Neuronal stem cell (in vitro differentiated cells): ENCODE measurements around the gene CDK11B.

Experiments used
- DNase-seq: peaks from one replicate; pipeline ENCODE4 v3.0.0-alpha.2; 2013; ENCODE audit warnings: low spot score
- H2AFZ ChIP-seq: one replicate; pipeline ENCODE4 v1.6.1; 2013; ENCODE audit warnings: mild to moderate bottlenecking, low read length, inconsistent platforms
- H2AK5ac ChIP-seq: 2 replicates; pipeline ENCODE4 v1.6.1; 2013; ENCODE audit warnings: low read depth, mild to moderate bottlenecking, inconsistent platforms, low read length, moderate library complexity, mixed read lengths
- H2BK120ac ChIP-seq: 2 replicates; pipeline ENCODE4 v1.6.1; 2013; ENCODE audit warnings: low read depth, mild to moderate bottlenecking, inconsistent platforms, low read length, moderate library complexity, mixed read lengths
- H2BK12ac ChIP-seq: one replicate; pipeline ENCODE4 v1.6.1; 2013; ENCODE audit warnings: low read length, inconsistent platforms
- H2BK15ac ChIP-seq: 2 replicates; pipeline ENCODE4 v1.6.1; 2013; ENCODE audit warnings: mild to moderate bottlenecking, low read length, inconsistent platforms, mixed read lengths
- H2BK5ac ChIP-seq: one replicate; pipeline ENCODE4 v1.6.1; 2013; ENCODE audit warnings: inconsistent platforms, mild to moderate bottlenecking, low read length, moderate library complexity
- H3K14ac ChIP-seq: one replicate; pipeline ENCODE4 v1.6.1; 2013; ENCODE audit warnings: low read length, inconsistent platforms
- H3K18ac ChIP-seq: 2 replicates; pipeline ENCODE4 v1.6.1; 2013; ENCODE audit warnings: low read length, inconsistent platforms
- H3K23ac ChIP-seq: 2 replicates; pipeline ENCODE4 v1.6.1; 2013; ENCODE audit warnings: low read depth, mild to moderate bottlenecking, mixed read lengths, low read length, inconsistent platforms; ENCODE audit not compliant: poor library complexity
- H3K27ac ChIP-seq: replicated peaks from 3 replicates; pipeline ENCODE4 v1.5.1; 2013; ENCODE audit warnings: low read length, inconsistent platforms
- H3K27me3 ChIP-seq, 3 experiments: 2 replicates each; pipeline ENCODE4 v1.6.1; 2013; ENCODE audit warnings: low read length in 3 of 3, mild to moderate bottlenecking in 2 of 3, inconsistent platforms in 1 of 3, low read depth in 1 of 3, mixed read lengths in 1 of 3, moderate library complexity in 1 of 3; ENCODE audit not compliant: control insufficient read depth in 3 of 3, insufficient read depth in 3 of 3
- H3K36me3 ChIP-seq, 2 donors: replicated peaks in 1 of 2; 2 replicates each; pipeline ENCODE4 v1.6.1; 2013; ENCODE audit warnings: low read length in 2 of 2; ENCODE audit not compliant: control insufficient read depth in 2 of 2, insufficient read depth in 2 of 2
- H3K4ac ChIP-seq: 2 replicates; pipeline ENCODE4 v1.6.1; 2013; ENCODE audit warnings: inconsistent platforms, mild to moderate bottlenecking, low read length, moderate library complexity
- H3K4me1 ChIP-seq, 2 donors: 1 replicate in 1 of 2; 2 replicates in 1 of 2; pipeline ENCODE4 v1.6.1; 2013; ENCODE audit warnings: low read length in 2 of 2, low read depth in 1 of 2; ENCODE audit not compliant: control insufficient read depth in 2 of 2, insufficient read depth in 1 of 2
- H3K4me2 ChIP-seq: one replicate; pipeline ENCODE4 v1.6.1; 2013; ENCODE audit warnings: mild to moderate bottlenecking, low read length, inconsistent platforms; ENCODE audit not compliant: insufficient read depth, poor library complexity, severe bottlenecking
- H3K4me3 ChIP-seq, 2 donors: 2 replicates each; pipeline ENCODE4 v1.5.1; 2013; ENCODE audit warnings: low read length in 2 of 2, mild to moderate bottlenecking in 2 of 2, inconsistent platforms in 1 of 2, moderate library complexity in 1 of 2
- H3K79me1 ChIP-seq: one replicate; pipeline ENCODE4 v1.6.1; 2013; ENCODE audit warnings: low read depth, mild to moderate bottlenecking, inconsistent platforms, low read length, moderate library complexity
- H3K9ac ChIP-seq: one replicate; pipeline ENCODE4 v1.6.1; 2013; ENCODE audit warnings: mild to moderate bottlenecking, low read depth, low read length, inconsistent platforms; ENCODE audit not compliant: poor library complexity
- H3K9me3 ChIP-seq, 2 donors: replicated peaks in 1 of 2; 2 replicates each; pipeline versions ENCODE3 to v1.6.1; 2013; ENCODE audit warnings: low read length in 2 of 2, mild to moderate bottlenecking in 2 of 2, inconsistent platforms in 1 of 2, low read depth in 1 of 2, mixed read lengths in 1 of 2, moderate library complexity in 1 of 2; ENCODE audit not compliant: control insufficient read depth in 2 of 2, insufficient read depth in 1 of 2
- H4K8ac ChIP-seq: one replicate; pipeline ENCODE4 v1.6.1; 2013; ENCODE audit warnings: low read depth, mild to moderate bottlenecking, inconsistent platforms, low read length, moderate library complexity
- H4K91ac ChIP-seq: one replicate; pipeline ENCODE4 v1.6.1; 2013; ENCODE audit warnings: low read length, low read depth, mild to moderate bottlenecking, inconsistent platforms; ENCODE audit not compliant: poor library complexity
- WGBS, 2 donors: extraction: QIAGEN DNeasy Blood & Tissue Kit; methylation state at CpG; one replicate each; pipeline ENCODE4 v1.1.7; 2013; ENCODE audit warnings: missing lambda C conversion rate in 2 of 2, mixed read lengths in 1 of 2; ENCODE audit not compliant: insufficient read length in 2 of 2, insufficient replicate concordance in 1 of 2; ENCODE audit errors: extremely low coverage in 2 of 2; 5-methylcytosine and 5-hydroxymethylcytosine counted together

The CDK11B gene

DNA sequence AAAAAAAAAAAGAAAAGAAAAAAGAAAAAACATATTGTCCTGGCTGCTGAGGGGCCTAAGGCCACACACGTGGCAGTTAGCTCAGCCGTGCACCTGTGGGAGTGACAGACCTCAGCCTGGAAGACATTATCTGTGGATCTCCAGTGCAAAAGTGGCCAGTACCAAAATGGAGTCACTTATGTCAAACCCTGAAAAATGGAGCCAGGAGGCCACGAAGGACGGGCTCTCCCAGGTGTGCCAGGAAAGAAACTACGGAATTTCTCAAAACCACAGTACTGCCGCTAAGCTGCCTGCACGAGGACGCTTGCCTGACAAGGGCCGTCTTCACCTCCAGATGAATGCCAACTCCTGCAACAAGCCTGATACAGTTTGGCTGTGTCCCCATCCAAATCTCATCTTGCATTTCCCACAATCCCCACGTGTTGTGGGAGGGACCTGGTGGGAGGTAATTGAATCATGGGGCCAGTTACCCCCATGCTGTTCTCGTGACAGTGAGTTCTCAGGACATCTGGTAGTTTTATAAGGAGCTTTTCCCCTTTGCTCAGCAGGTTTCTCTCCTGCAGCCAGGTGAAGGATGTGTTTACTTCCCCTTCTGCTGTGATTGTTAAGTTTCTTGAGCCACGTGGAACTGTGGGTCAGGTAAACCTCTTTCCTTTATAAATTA, 48.9 kb downstream of the CDK11B start:
- no peak overlapping the region for H4K91ac ChIP-seq
- H3K23ac ChIP-seq = no peak overlapping the region
- no peak overlapping the region for H2AFZ ChIP-seq
- H3K9ac ChIP-seq = no peak overlapping the region
- peaks cover 6% of the 10 kb centered on the region for H3K79me1 ChIP-seq
- H3K36me3 ChIP-seq = peaks cover 0 to 8% of the 10 kb centered on the region in 2 donors
- peaks cover 6 to 12% of the 10 kb centered on the region in 2 donors for H3K4me1 ChIP-seq
- no peak overlapping the region for H3K27ac ChIP-seq
- WGBS, 2 donors = no CpG with 5 or more reads among the region's 12 CpGs
- H3K18ac ChIP-seq = no peak overlapping the region
- no peaks in the 10 kb centered on the region for H3K27me3 ChIP-seq
- H2BK120ac ChIP-seq = no peak overlapping the region
- no peak overlapping the region for H2AK5ac ChIP-seq
- H2BK12ac ChIP-seq = no peak overlapping the region
- no peak overlapping the region for H3K4me3 ChIP-seq
- H3K4me2 ChIP-seq = no peak overlapping the region
- no peak overlapping the region for H4K8ac ChIP-seq
- no peak overlapping the region for H3K4ac ChIP-seq
- no peak overlapping the region for H2BK5ac ChIP-seq
- no peak overlapping the region for H2BK15ac ChIP-seq
- no peak overlapping the region for H3K14ac ChIP-seq
- no peaks in the 10 kb centered on the region for H3K9me3 ChIP-seq
- no peak for DNase-seq

DNA sequence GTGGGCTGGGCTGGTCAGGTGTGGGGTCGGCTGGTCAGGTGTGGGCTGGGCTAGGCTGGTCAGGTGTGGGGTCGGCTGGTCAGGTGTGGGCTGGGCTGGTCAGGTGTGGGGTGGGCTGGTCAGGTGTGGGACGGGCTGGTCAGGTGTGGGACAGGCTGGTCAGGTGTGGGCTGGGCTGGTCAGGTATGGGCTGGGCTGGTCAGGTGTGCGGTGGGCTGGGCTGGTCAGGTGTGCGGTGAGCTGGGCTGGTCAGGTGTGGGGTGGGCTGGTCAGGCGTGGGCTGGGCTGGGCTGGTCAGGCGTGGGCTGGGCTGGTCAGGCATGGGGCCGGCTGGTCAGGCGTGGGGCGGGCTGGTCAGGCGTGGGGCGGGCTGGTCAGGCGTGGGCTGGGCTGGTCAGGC, 52.6 kb downstream of the CDK11B start:
- Histone ChIP-seq H3K4ac (no peak overlapping the region), H2AK5ac (no peak overlapping the region), H3K18ac (no peak overlapping the region), H3K9ac (no peak overlapping the region), H3K4me1 (no peaks in the 10 kb centered on the region), H3K14ac (no peak overlapping the region), H3K23ac (peak overlapping the region; percentile 55), H3K4me3 (no peak overlapping the region), H2BK5ac (no peak overlapping the region), H3K36me3 (no peaks in the 10 kb centered on the region), H3K27ac (no peak overlapping the region), H2BK15ac (no peak overlapping the region), H2BK12ac (no peak overlapping the region), H3K27me3 (peaks cover 3 to 13% (median 3%) of the 10 kb centered on the region in 3 experiments), H4K8ac (no peak overlapping the region), H4K91ac (no peak overlapping the region), H2BK120ac (no peak overlapping the region), H3K9me3 (peaks cover 0 to 2% of the 10 kb centered on the region in 2 donors), H3K79me1 (no peaks in the 10 kb centered on the region), H3K4me2 (no peak overlapping the region), H2AFZ (no peak overlapping the region)
- no peak for DNase-seq
- no CpG with 5 or more reads among the region's 13 CpGs for WGBS, 2 donors

DNA sequence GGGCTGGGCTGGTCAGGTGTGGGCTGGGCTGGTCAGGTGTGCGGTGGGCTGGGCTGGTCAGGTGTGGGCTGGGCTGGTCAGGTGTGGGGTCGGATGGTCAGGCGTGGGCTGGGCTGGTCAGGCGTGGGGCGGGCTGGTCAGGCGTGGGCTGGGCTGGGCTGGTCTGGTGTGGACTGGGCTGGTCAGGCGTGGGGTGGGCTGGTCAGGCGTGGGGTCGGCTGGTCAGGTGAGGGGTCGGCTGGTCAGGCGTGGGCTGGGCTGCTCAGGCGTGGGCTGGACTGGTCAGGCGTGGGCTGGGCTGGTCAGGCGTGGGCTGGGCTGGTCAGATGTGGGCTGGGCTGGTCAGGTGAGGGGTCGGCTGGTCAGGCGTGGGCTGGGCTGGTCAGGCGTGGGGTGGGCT, 53.1 kb downstream of the CDK11B start:
- Histone ChIP-seq H4K8ac (peak overlapping the region; percentile 17), H3K14ac (no peak overlapping the region), H2AFZ (no peak overlapping the region), H2BK120ac (no peak overlapping the region), H3K4ac (no peak overlapping the region), H3K4me1 (peaks cover 0 to 3% of the 10 kb centered on the region in 2 donors), H3K9ac (no peak overlapping the region), H3K23ac (peak overlapping the region; percentile 31), H3K27me3 (peaks cover 7 to 18% (median 7%) of the 10 kb centered on the region in 3 experiments), H3K79me1 (no peaks in the 10 kb centered on the region), H2AK5ac (no peak overlapping the region), H2BK12ac (no peak overlapping the region), H3K36me3 (no peaks in the 10 kb centered on the region), H3K18ac (peak overlapping the region; percentile 28), H4K91ac (no peak overlapping the region), H3K27ac (no peak overlapping the region), H2BK5ac (no peak overlapping the region), H3K4me3 (no peak overlapping the region), H2BK15ac (no peak overlapping the region), H3K9me3 (peaks cover 0 to 2% of the 10 kb centered on the region in 2 donors), H3K4me2 (no peak overlapping the region)
- DNase-seq = no peak
- no CpG with 5 or more reads among the region's 17 CpGs for WGBS, 2 donors

DNA sequence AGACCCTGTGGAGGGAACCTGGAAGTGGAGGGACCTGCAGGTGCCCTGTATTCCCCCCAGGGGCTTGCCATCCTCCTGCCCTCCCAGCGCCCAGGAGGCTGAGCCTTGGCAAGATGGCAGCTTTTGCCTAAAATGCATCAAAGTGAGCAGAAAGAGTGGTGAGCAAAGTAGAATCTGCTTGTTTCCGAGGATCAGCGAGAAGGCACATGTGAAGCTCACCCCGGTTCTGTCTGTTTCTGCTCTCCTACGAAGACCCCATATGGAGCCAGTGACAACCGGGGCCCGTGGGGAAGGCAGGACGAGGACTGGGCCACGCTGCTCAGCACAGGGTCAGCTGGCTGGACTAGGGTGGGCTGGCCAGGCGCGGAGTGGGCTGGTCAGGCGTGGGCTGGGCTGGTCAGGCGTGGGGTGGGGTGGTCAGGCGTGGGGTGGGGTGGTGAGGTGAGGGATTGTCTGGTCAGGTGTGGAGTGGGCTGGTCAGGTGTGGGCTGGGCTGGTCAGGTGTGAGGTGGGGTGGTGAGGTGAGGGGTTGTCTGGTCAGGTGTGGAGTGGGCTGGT, 53.7 kb downstream of the CDK11B start:
- H2AFZ ChIP-seq = no peak overlapping the region
- H3K9me3 ChIP-seq = peaks cover 0 to 2% of the 10 kb centered on the region in 2 donors
- no peak overlapping the region for H3K18ac ChIP-seq
- no peak overlapping the region for H4K91ac ChIP-seq
- no peak overlapping the region for H2BK15ac ChIP-seq
- no peak overlapping the region for H2AK5ac ChIP-seq
- no peak overlapping the region for H3K27ac ChIP-seq
- H2BK12ac ChIP-seq = no peak overlapping the region
- H3K4me1 ChIP-seq = peaks cover 3 to 8% of the 10 kb centered on the region in 2 donors
- H2BK120ac ChIP-seq = no peak overlapping the region
- WGBS, 2 donors = no CpG with 5 or more reads among the region's 14 CpGs
- no peak for DNase-seq
- H3K79me1 ChIP-seq = no peaks in the 10 kb centered on the region
- H4K8ac ChIP-seq = no peak overlapping the region
- H3K4me2 ChIP-seq = no peak overlapping the region
- H3K23ac ChIP-seq = peak overlapping the region; percentile 31
- no peak overlapping the region for H2BK5ac ChIP-seq
- H3K4me3 ChIP-seq = no peak overlapping the region
- H3K27me3 ChIP-seq = peaks cover 12 to 24% (median 12%) of the 10 kb centered on the region in 3 experiments
- H3K36me3 ChIP-seq = no peaks in the 10 kb centered on the region
- H3K4ac ChIP-seq = no peak overlapping the region
- H3K9ac ChIP-seq = peak overlapping the region; percentile 21
- H3K14ac ChIP-seq = no peak overlapping the region
